ENCODE data around the gene BOLA1. TPM values are rescaled to one million over a fixed set of nuclear protein-coding genes. Genes with fewer than 3 reads are reported as not detected.

BOLA1 gene
- total and polyA plus RNA-seq, 2 of the 13 experiments (the other 11 are each of a cell fraction or from before 2014, with no cell fraction given), result 3.2 to 4.2 TPM

DNA sequence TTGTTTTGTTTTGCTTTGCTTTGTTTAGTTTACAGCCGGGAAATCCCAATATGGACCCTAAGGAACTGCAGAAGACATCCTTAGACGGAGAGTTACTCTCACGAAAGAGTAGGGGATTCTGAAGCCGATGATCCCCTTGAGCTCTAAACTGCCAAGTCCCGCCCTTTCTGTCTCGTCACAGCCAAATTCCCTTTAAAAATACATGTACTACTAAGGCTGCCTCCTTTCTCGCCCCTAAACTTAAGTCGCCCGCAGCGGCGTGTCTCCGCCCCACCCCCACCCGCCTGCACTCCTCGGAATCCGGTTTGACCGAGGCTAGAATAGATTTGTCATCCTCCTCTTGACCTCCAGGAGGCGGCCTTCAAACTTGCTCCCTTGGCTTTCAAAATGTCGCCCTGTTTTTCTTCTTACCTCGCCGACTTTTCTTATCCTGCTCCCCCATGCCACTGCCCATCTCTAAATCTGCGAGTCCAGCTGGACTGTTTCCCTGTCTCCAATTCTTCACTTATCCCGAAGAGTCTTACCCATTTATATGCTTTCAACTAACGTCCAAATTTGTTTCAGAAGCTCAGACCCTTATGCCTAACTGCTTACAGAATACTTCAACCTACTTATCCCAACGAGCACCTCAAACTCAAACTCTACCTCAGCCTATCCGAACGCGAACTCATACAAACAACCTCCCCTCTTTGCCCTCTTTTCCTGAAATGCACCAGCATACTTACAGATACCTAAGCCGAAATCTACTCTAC, 10.9 kb upstream of the BOLA1 start (continued):
- TF ChIP-seq, protein P1, sequence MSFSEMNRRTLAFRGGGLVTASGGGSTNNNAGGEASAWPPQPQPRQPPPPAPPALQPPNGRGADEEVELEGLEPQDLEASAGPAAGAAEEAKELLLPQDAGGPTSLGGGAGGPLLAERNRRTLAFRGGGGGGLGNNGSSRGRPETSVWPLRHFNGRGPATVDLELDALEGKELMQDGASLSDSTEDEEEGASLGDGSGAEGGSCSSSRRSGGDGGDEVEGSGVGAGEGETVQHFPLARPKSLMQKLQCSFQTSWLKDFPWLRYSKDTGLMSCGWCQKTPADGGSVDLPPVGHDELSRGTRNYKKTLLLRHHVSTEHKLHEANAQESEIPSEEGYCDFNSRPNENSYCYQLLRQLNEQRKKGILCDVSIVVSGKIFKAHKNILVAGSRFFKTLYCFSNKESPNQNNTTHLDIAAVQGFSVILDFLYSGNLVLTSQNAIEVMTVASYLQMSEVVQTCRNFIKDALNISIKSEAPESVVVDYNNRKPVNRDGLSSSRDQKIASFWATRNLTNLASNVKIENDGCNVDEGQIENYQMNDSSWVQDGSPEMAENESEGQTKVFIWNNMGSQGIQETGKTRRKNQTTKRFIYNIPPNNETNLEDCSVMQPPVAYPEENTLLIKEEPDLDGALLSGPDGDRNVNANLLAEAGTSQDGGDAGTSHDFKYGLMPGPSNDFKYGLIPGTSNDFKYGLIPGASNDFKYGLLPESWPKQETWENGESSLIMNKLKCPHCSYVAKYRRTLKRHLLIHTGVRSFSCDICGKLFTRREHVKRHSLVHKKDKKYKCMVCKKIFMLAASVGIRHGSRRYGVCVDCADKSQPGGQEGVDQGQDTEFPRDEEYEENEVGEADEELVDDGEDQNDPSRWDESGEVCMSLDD (CRISPR knock-in tag; IDR thresholded peaks at IDR 0.05; ENCODE audit: borderline replicate concordance), result no peak
- TF ChIP-seq ZNF333 (CRISPR knock-in tag; IDR thresholded peaks at IDR 0.05; ENCODE audit: borderline replicate concordance) (no peak), ZNF232 (CRISPR knock-in tag; IDR thresholded peaks at IDR 0.05; ENCODE audit: borderline replicate concordance) (0 out of 2 replicates have a peak, but pooled peaks have one; percentile 34), MED1 (CRISPR knock-in tag; IDR thresholded peaks at IDR 0.05) (no peak; the same call in 1 of the 2 replicates), CHD4 (IDR thresholded peaks at IDR 0.05; ENCODE audit: borderline replicate concordance, low read length) (no peak), TSC22D2 (CRISPR knock-in tag; IDR thresholded peaks at IDR 0.05; ENCODE audit: borderline replicate concordance) (no peak), HMG20A (CRISPR knock-in tag; IDR thresholded peaks at IDR 0.05; ENCODE audit: borderline replicate concordance) (no peak), YEATS2 (CRISPR knock-in tag; IDR thresholded peaks at IDR 0.05; ENCODE audit: borderline replicate concordance) (no peak), IRF2 (CRISPR knock-in tag; IDR thresholded peaks at IDR 0.05) (no peak), AKAP8 (CRISPR knock-in tag; IDR thresholded peaks at IDR 0.05) (no peak), ZNF343 (CRISPR knock-in tag; IDR thresholded peaks at IDR 0.05) (no peak)
- TF ChIP-seq, protein P2, sequence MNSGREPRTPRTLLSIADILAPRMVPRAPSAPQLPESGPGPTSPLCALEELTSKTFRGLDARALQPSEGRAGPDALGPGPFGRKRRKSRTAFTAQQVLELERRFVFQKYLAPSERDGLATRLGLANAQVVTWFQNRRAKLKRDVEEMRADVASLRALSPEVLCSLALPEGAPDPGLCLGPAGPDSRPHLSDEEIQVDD (CRISPR knock-in tag; IDR thresholded peaks at IDR 0.05; ENCODE audit: borderline replicate concordance), result no peak
- TF ChIP-seq, protein P3, sequence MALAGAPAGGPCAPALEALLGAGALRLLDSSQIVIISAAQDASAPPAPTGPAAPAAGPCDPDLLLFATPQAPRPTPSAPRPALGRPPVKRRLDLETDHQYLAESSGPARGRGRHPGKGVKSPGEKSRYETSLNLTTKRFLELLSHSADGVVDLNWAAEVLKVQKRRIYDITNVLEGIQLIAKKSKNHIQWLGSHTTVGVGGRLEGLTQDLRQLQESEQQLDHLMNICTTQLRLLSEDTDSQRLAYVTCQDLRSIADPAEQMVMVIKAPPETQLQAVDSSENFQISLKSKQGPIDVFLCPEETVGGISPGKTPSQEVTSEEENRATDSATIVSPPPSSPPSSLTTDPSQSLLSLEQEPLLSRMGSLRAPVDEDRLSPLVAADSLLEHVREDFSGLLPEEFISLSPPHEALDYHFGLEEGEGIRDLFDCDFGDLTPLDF (CRISPR knock-in tag; IDR thresholded peaks at IDR 0.05), result no peak
- TF ChIP-seq, protein P4, sequence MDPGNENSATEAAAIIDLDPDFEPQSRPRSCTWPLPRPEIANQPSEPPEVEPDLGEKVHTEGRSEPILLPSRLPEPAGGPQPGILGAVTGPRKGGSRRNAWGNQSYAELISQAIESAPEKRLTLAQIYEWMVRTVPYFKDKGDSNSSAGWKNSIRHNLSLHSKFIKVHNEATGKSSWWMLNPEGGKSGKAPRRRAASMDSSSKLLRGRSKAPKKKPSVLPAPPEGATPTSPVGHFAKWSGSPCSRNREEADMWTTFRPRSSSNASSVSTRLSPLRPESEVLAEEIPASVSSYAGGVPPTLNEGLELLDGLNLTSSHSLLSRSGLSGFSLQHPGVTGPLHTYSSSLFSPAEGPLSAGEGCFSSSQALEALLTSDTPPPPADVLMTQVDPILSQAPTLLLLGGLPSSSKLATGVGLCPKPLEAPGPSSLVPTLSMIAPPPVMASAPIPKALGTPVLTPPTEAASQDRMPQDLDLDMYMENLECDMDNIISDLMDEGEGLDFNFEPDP (CRISPR knock-in tag; conservative IDR thresholded peaks at IDR 0.05), result no peak
- TF ChIP-seq, protein P5, sequence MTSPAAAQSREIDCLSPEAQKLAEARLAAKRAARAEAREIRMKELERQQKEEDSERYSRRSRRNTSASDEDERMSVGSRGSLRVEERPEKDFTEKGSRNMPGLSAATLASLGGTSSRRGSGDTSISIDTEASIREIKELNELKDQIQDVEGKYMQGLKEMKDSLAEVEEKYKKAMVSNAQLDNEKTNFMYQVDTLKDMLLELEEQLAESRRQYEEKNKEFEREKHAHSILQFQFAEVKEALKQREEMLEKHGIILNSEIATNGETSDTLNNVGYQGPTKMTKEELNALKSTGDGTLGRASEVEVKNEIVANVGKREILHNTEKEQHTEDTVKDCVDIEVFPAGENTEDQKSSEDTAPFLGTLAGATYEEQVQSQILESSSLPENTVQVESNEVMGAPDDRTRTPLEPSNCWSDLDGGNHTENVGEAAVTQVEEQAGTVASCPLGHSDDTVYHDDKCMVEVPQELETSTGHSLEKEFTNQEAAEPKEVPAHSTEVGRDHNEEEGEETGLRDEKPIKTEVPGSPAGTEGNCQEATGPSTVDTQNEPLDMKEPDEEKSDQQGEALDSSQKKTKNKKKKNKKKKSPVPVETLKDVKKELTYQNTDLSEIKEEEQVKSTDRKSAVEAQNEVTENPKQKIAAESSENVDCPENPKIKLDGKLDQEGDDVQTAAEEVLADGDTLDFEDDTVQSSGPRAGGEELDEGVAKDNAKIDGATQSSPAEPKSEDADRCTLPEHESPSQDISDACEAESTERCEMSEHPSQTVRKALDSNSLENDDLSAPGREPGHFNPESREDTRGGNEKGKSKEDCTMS (CRISPR knock-in tag; conservative IDR thresholded peaks at IDR 0.05), result no peak
- TF ChIP-seq, protein P6, sequence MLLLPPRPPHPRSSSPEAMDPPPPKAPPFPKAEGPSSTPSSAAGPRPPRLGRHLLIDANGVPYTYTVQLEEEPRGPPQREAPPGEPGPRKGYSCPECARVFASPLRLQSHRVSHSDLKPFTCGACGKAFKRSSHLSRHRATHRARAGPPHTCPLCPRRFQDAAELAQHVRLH (CRISPR knock-in tag; IDR thresholded peaks at IDR 0.05; ENCODE audit: borderline replicate concordance, low read depth), result no peak
- TF ChIP-seq, protein P7, sequence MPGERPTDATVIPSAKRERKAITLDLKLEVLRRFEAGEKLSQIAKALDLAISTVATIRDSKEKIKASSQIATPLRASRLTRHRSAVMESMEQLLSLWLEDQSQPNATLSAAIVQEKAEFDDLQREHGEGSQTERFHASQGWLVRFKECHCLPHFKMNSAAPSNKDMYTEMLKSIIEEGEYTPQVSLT (CRISPR knock-in tag; IDR thresholded peaks at IDR 0.05; ENCODE audit: borderline replicate concordance, low read depth), result no peak
- TF ChIP-seq, protein P8, sequence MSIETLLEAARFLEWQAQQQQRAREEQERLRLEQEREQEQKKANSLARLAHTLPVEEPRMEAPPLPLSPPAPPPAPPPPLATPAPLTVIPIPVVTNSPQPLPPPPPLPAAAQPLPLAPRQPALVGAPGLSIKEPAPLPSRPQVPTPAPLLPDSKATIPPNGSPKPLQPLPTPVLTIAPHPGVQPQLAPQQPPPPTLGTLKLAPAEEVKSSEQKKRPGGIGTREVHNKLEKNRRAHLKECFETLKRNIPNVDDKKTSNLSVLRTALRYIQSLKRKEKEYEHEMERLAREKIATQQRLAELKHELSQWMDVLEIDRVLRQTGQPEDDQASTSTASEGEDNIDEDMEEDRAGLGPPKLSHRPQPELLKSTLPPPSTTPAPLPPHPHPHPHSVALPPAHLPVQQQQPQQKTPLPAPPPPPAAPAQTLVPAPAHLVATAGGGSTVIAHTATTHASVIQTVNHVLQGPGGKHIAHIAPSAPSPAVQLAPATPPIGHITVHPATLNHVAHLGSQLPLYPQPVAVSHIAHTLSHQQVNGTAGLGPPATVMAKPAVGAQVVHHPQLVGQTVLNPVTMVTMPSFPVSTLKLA (IDR thresholded peaks at IDR 0.05), result no peak

Data from HepG2 (cell line).